ENCODE results near the gene MMRN2. TPM values are rescaled to one million over a fixed set of nuclear protein-coding genes. Genes with fewer than 3 reads are reported as not detected.
"Not testable (repeated sequence)": the region's sequence is repeated elsewhere in the genome, so short reads cannot be mapped to it uniquely, and the experiment has no call there.

The MMRN2 gene
- total and polyA plus RNA-seq, 8 donors = 3.2 to 7.4 (median 5.0) TPM

DNA sequence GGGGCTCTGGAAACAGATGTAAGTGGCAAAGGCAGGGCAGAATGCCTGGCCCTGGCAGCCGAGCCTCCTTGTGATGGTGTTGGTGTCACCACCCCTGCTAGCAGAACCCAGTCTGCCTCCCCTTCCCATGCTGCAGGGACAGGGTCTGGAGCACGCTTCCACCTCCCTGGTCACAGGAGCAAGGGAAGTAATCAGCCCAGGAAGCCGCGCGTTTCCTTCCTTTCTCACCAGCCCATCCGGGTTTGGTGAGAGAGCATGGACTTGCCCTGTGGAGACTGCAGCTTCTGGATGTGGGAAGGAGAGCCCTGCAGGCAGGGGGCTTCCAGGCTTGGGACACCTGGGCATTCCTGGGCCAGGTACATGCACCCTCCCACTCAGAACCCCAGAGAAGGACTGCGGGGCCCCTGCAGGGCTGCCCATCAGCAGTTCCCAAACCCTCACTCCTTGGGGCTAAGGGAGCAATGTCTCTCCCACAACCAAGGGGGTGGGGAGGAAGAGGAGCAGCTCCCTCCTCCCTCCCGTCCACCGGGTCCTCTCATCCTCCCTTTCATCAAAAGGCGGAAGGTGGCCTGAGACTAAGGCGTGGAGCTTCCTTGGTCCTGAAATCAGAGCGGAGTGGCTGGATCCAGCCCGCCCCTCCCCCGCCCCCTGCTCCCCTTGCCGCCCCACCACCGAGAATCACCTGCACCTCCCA lies 1.8 kb downstream of the MMRN2 start:
- no peaks in the 10 kb centered on the region for H3K36me3 ChIP-seq
- WGBS, 2 donors = 78 to 79% methylated on average over 14 to 16 of the region's 16 CpGs
- H3K9me3 ChIP-seq = no peaks in the 10 kb centered on the region
- intact Hi-C loops (cut with DNase I) = no loop called here
- ATAC-seq (no peak), DNase-seq (peak in 1 of 6 donors; percentile 63), FAIRE-seq (no peak)
- TF ChIP-seq, protein P1, sequence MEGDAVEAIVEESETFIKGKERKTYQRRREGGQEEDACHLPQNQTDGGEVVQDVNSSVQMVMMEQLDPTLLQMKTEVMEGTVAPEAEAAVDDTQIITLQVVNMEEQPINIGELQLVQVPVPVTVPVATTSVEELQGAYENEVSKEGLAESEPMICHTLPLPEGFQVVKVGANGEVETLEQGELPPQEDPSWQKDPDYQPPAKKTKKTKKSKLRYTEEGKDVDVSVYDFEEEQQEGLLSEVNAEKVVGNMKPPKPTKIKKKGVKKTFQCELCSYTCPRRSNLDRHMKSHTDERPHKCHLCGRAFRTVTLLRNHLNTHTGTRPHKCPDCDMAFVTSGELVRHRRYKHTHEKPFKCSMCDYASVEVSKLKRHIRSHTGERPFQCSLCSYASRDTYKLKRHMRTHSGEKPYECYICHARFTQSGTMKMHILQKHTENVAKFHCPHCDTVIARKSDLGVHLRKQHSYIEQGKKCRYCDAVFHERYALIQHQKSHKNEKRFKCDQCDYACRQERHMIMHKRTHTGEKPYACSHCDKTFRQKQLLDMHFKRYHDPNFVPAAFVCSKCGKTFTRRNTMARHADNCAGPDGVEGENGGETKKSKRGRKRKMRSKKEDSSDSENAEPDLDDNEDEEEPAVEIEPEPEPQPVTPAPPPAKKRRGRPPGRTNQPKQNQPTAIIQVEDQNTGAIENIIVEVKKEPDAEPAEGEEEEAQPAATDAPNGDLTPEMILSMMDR (IDR thresholded peaks at IDR 0.05) = no peak
- H3K4me1 ChIP-seq = no peaks in the 10 kb centered on the region
- no peaks in the 10 kb centered on the region for H3K27me3 ChIP-seq
- no peak overlapping the region for H3K4me3 ChIP-seq
- peak overlapping the region in 1 of 4 donors; percentile 37 for H3K27ac ChIP-seq

GRCh38 chr10:86954681-86955500 lies 2.5 kb downstream of the MMRN2 start:
- ATAC-seq (no peak), FAIRE-seq (no peak), DNase-seq (peak in 2 of 6 donors; percentile 37 to 46)
- Histone ChIP-seq H3K27ac (peak overlapping the region in 1 of 4 donors; percentile 37), H3K4me1 (no peaks in the 10 kb centered on the region), H3K36me3 (no peaks in the 10 kb centered on the region), H3K4me3 (no peak overlapping the region), H3K27me3 (no peaks in the 10 kb centered on the region), H3K9me3 (no peaks in the 10 kb centered on the region)
- intact Hi-C loops (cut with DNase I) = no loop called here
- WGBS, 2 donors = 74 to 79% methylated on average over 13 of the region's 13 CpGs
- TF ChIP-seq, protein P1 (IDR thresholded peaks at IDR 0.05) = no peak

- peak in 3 of 4 donors; percentile 46 to 71 (median 61) for ATAC-seq
- DNase-seq = peak in 3 of 6 donors; percentile 29 to 63 (median 44)
- TF ChIP-seq, protein P1 (IDR thresholded peaks at IDR 0.05) = no peak
- WGBS, 2 donors = 60 to 73% methylated on average over 15 of the region's 15 CpGs
- intact Hi-C loops (cut with DNase I) = no loop called here
- Histone ChIP-seq H3K36me3 (no peaks in the 10 kb centered on the region), H3K27me3 (no peaks in the 10 kb centered on the region), H3K9me3 (no peaks in the 10 kb centered on the region), H3K27ac (peak overlapping the region in 2 of 4 donors; percentile 22 to 42), H3K4me3 (no peak overlapping the region), H3K4me1 (no peaks in the 10 kb centered on the region)
- no peak for FAIRE-seq
These were observed 3.4 kb downstream of the MMRN2 start for GRCh38 chr10:86953747-86954680.

GRCh38 chr10:86952697-86953096 lies 4.7 kb downstream of the MMRN2 start:
- H3K27me3 ChIP-seq; H3K36me3 ChIP-seq; H3K4me1 ChIP-seq; H3K27ac ChIP-seq; H3K4me3 ChIP-seq; H3K9me3 ChIP-seq; intact Hi-C loops (cut with DNase I); ATAC-seq; FAIRE-seq: not testable (repeated sequence)
- WGBS, 2 donors = 94 to 95% methylated on average over 10 of the region's 10 CpGs
- peak in 1 of 6 donors; percentile 1 for DNase-seq

DNA sequence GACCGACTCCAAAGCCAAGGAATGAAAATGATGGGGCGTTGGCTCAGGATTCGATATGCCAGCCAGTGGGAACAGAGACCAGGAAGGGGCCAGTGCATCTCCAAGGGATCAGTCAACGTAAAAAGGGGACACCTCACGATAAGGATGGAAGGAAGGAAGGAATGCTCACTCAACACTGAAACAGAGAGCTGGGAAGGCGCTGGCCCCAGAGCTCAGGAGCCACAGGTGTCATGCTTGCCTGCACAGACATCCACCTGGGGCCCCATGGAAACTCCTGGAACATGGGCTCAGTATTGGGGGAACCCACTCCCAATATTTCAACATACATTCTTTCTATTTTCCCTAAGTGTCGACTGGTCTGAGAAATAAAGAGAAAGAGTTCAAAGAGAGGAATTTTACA lies 5.3 kb downstream of the MMRN2 start:
- no peaks in the 10 kb centered on the region for H3K4me1 ChIP-seq
- no peak overlapping the region for H3K4me3 ChIP-seq
- no peaks in the 10 kb centered on the region for H3K27me3 ChIP-seq
- no peaks in the 10 kb centered on the region for H3K9me3 ChIP-seq
- no peak for FAIRE-seq
- TF ChIP-seq, protein P1 (IDR thresholded peaks at IDR 0.05) = no peak
- intact Hi-C loops (cut with DNase I) = no loop called here
- peak in 2 of 6 donors; percentile 10 to 12 for DNase-seq
- no peak overlapping the region for H3K27ac ChIP-seq
- ATAC-seq = no peak
- H3K36me3 ChIP-seq = no peaks in the 10 kb centered on the region
- 87 to 90% methylated on average over 7 of the region's 7 CpGs for WGBS, 2 donors

Data from pancreas (tissue), 10 donors.